Uterus (tissue), 4 donors: Measurements from ENCODE around the gene EEA1. TPM values are rescaled to one million over a fixed set of nuclear protein-coding genes. Genes with fewer than 3 reads are reported as not detected.

ENCODE experiments used
- DNase-seq, 2 donors: peaks; one replicate each; pipeline ENCODE4 v3.0.0-alpha.2; 2019 to 2020
- H3K27ac ChIP-seq, 2 donors: fragments of 200-600 bp; sonication (generic); 1 replicate in 1 of 2; 2 replicates in 1 of 2; pipeline ENCODE4 v1.5.1; 2016 to 2018
- H3K27me3 ChIP-seq, 2 donors: fragments of 200-600 bp; sonication (generic); one replicate each; pipeline ENCODE4 v1.5.1; 2018 to 2019; ENCODE audit warnings: control low read depth in 1 of 2
- H3K36me3 ChIP-seq, 2 donors: fragments of 200-600 bp; sonication (generic); one replicate each; pipeline ENCODE4 v1.5.1; 2019; ENCODE audit warnings: control low read depth in 1 of 2
- H3K4me1 ChIP-seq, 2 donors: fragments of 200-600 bp; sonication (generic); one replicate each; pipeline ENCODE4 v1.5.1; 2018 to 2019; ENCODE audit warnings: control low read depth in 1 of 2
- H3K4me3 ChIP-seq, 2 donors: fragments of 200-600 bp; sonication (generic); 1 replicate in 1 of 2; 2 replicates in 1 of 2; pipeline ENCODE4 v1.5.1; 2018 to 2019; ENCODE audit warnings: mild to moderate bottlenecking in 1 of 2
- H3K9me3 ChIP-seq, 2 donors: fragments of 200-600 bp; sonication (generic); one replicate each; pipeline ENCODE4 v1.5.1; 2019; ENCODE audit warnings: control low read depth in 1 of 2
- POLR2A ChIP-seq, 2 donors: fragments of 450-650 bp; IDR thresholded peaks; one replicate each; pipeline ENCODE4 v1.6.1; 2016; ENCODE audit warnings: antibody characterized with exemption in 2 of 2, mild to moderate bottlenecking in 1 of 2, moderate library complexity in 1 of 2
- intact Hi-C: fragments of 100-400 bp; cut with DNase I; formaldehyde crosslinking; loops from one replicate; pipeline ENCODE4 v1.15.1; 2023; ENCODE audit warnings: low total_unique reads
- total RNA-seq, 4 donors: library from RNA; depleted of rRNA in 3 of 4; stranded (reverse); fragments of >200 nt in 3 of 4; gene quantifications; one replicate each; pipeline versions ENCODE4 v1.1.0 to v1.2.4, GENCODE V29; 2014 to 2023
- TF ChIP-seq, protein P1 (sequence below), 4 experiments: fragments of 200-600 bp in 2 of 4; fragments of 450-650 bp in 2 of 4; sonication (generic) in 2 of 4; IDR thresholded peaks; one replicate each; pipeline ENCODE4 v1.5.1; 2016 to 2019; ENCODE audit warnings: antibody characterized with exemption in 4 of 4, mild to moderate bottlenecking in 2 of 4, moderate library complexity in 1 of 4
- donor health status: DM: yes; HTN: yes; CAD: no.

The EEA1 gene
- total RNA-seq, 4 donors from 2014 or later: 15.4 to 53.0 (median 31.6) TPM

DNA sequence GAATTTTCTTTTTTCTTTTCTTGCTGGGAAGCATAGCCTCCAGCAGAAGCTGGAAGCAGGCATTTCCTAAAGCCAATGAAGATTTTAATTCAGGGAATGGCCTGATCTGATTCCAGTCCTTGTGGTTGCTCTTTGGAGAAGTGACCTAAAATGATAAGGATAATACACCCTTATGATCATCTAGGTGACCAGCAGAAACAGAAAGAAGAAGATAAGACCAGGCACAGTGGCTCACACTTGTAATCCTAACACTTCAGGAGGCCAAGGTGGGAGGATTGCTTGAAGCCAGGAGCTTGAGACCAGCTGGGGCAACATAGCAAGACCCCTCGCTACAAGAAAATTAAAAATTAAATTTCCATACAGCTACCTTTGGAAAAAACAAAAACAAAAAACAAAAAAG, 51.2 kb downstream of the EEA1 start:
- DNase-seq: no peak
- no peak overlapping the region for H3K4me3 ChIP-seq
- no peaks in the 10 kb centered on the region for H3K36me3 ChIP-seq
- H3K27ac ChIP-seq: no peak overlapping the region
- no peak for TF ChIP-seq POLR2A (IDR thresholded peaks at IDR 0.05)
- TF ChIP-seq, protein P1, sequence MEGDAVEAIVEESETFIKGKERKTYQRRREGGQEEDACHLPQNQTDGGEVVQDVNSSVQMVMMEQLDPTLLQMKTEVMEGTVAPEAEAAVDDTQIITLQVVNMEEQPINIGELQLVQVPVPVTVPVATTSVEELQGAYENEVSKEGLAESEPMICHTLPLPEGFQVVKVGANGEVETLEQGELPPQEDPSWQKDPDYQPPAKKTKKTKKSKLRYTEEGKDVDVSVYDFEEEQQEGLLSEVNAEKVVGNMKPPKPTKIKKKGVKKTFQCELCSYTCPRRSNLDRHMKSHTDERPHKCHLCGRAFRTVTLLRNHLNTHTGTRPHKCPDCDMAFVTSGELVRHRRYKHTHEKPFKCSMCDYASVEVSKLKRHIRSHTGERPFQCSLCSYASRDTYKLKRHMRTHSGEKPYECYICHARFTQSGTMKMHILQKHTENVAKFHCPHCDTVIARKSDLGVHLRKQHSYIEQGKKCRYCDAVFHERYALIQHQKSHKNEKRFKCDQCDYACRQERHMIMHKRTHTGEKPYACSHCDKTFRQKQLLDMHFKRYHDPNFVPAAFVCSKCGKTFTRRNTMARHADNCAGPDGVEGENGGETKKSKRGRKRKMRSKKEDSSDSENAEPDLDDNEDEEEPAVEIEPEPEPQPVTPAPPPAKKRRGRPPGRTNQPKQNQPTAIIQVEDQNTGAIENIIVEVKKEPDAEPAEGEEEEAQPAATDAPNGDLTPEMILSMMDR (IDR thresholded peaks at IDR 0.05): no peak
- intact Hi-C loops: no loop called here
- H3K4me1 ChIP-seq: no peaks in the 10 kb centered on the region
- no peaks in the 10 kb centered on the region for H3K27me3 ChIP-seq
- H3K9me3 ChIP-seq: no peaks in the 10 kb centered on the region

DNA sequence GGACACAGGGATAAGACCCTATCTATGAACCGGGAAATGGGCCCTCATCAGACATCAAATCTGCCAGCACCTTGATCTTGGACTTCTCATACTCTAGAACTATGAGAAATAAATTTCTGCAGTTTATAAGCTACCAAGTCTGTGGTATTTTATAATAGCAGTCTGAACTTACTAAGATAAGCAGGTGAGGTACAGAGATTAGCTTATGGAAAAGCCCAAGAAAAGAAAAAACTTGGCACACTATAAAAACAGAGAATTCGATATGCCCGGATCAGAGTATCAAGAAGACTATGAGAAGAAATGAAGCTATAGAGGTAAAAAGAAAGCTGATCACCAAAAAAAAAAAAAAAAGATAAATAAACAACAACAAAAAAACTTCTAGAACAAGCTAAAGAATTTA, 52.6 kb downstream of the EEA1 start:
- Histone ChIP-seq H3K4me3 (no peak overlapping the region), H3K9me3 (no peaks in the 10 kb centered on the region), H3K27ac (no peak overlapping the region), H3K27me3 (no peaks in the 10 kb centered on the region), H3K36me3 (no peaks in the 10 kb centered on the region), H3K4me1 (no peaks in the 10 kb centered on the region)
- DNase-seq: no peak
- TF ChIP-seq POLR2A (IDR thresholded peaks at IDR 0.05): no peak
- TF ChIP-seq, protein P1 (IDR thresholded peaks at IDR 0.05): no peak
- intact Hi-C loops: no loop called here

DNA sequence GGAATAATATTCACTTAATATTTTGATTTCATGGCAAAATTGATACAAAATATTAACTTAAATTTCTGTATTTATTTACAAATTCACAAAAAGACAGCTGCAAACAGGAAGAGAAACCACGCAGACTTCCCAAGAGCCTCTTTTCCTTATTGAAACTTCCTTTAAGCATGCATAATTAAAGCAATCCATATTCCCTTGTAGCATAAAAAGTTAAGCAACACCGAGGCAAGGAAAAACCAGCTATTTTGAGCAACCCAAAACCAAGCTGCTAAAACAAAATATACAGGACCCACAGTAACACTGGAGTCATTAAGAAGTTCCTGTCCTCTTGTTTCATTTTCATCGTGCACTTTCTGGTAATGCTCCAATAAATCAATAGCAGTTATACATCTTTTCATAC, 58.0 kb downstream of the EEA1 start:
- H3K27me3 ChIP-seq: no peaks in the 10 kb centered on the region
- no peaks in the 10 kb centered on the region for H3K36me3 ChIP-seq
- TF ChIP-seq, protein P1 (IDR thresholded peaks at IDR 0.05): no peak
- TF ChIP-seq POLR2A (IDR thresholded peaks at IDR 0.05): no peak
- H3K4me1 ChIP-seq: no peaks in the 10 kb centered on the region
- no peak for DNase-seq
- no peak overlapping the region for H3K27ac ChIP-seq
- intact Hi-C loops: no loop called here
- no peak overlapping the region for H3K4me3 ChIP-seq
- H3K9me3 ChIP-seq: no peaks in the 10 kb centered on the region

DNA sequence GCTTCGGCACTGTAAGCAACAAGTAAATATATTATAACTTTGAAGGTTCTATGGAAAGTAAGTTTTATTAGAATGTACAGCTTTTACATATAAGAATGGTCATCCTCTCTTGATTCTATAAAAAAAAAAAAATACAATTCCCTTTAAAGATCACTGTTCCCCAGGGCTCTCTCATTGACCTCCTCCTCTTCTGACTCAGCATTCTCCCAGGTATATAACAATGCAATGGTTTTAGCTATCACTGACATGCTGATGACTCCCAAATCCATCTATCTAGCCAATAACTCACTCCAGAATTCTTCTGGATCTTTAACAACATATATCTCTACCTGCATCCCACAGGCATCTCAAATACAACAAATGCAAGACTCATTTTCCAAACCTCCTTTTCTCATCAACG, 62.7 kb downstream of the EEA1 start:
- Histone ChIP-seq H3K27ac (no peak overlapping the region), H3K4me1 (no peaks in the 10 kb centered on the region), H3K27me3 (no peaks in the 10 kb centered on the region), H3K36me3 (no peaks in the 10 kb centered on the region), H3K9me3 (no peaks in the 10 kb centered on the region), H3K4me3 (no peak overlapping the region)
- DNase-seq: no peak
- intact Hi-C loops: no loop called here
- TF ChIP-seq, protein P1 (IDR thresholded peaks at IDR 0.05): no peak
- TF ChIP-seq POLR2A (IDR thresholded peaks at IDR 0.05): no peak

DNA sequence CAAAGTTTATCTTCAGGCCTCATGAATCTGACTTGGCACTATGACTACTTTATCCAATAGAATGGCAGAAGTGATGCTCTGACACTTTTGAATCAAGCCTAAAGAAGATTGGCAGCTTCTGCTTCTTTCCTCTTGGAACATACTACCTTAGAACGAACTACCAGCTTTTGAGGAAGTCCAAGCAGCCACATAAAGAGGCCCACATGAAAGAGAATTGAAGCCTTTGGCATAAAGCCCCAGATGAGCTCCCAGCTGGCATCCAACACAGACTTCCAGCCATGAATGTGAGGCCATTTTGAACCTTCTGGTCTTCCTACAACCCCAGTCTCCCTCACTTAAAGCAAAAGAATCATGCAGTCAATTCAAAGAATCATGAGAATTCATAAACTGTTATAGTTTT, 65.8 kb downstream of the EEA1 start:
- no peak for TF ChIP-seq POLR2A (IDR thresholded peaks at IDR 0.05)
- TF ChIP-seq, protein P1 (IDR thresholded peaks at IDR 0.05): no peak
- no peaks in the 10 kb centered on the region for H3K36me3 ChIP-seq
- DNase-seq: no peak
- no peak overlapping the region for H3K27ac ChIP-seq
- no peaks in the 10 kb centered on the region for H3K27me3 ChIP-seq
- intact Hi-C loops: no loop called here
- H3K9me3 ChIP-seq: no peaks in the 10 kb centered on the region
- no peaks in the 10 kb centered on the region for H3K4me1 ChIP-seq
- H3K4me3 ChIP-seq: no peak overlapping the region
